Liver (tissue), 3 donors: ENCODE results near the gene TP63.

ENCODE experiments used
- ATF3 ChIP-seq: IDR thresholded peaks from 2 replicates; pipeline ENCODE4 v1.6.1; 2016; ENCODE audit warnings: antibody characterized with exemption
- CTCF ChIP-seq: fragments of 150-350 bp; IDR thresholded peaks from 2 replicates; pipeline ENCODE4 v1.5.1; 2017; ENCODE audit warnings: improper control_type of control experiment, low read depth, low read length; ENCODE audit not compliant: missing input control
- FOXA1 ChIP-seq: IDR thresholded peaks from 2 replicates; pipeline ENCODE4 v1.6.1; 2016; ENCODE audit warnings: antibody characterized with exemption
- RAD21 ChIP-seq, 2 donors: IDR thresholded peaks; 2 replicates each; pipeline ENCODE4 v1.6.1; 2016; ENCODE audit warnings: antibody characterized with exemption in 2 of 2, mild to moderate bottlenecking in 2 of 2
- YY1 ChIP-seq: IDR thresholded peaks from 2 replicates; pipeline ENCODE4 v1.6.1; 2016; ENCODE audit warnings: antibody characterized with exemption, mild to moderate bottlenecking
- TF ChIP-seq, protein P1 (sequence below): IDR thresholded peaks from 2 replicates; pipeline ENCODE4 v1.6.1; 2016; ENCODE audit warnings: antibody characterized with exemption, mild to moderate bottlenecking
- donor health status: healthy.
- donor health status: healthy.

- TF ChIP-seq FOXA1 (no peak), ATF3 (no peak), CTCF (no peak), YY1 (no peak), RAD21 (IDR thresholded peaks at IDR 0.05) (no peak)
- TF ChIP-seq, protein P1, sequence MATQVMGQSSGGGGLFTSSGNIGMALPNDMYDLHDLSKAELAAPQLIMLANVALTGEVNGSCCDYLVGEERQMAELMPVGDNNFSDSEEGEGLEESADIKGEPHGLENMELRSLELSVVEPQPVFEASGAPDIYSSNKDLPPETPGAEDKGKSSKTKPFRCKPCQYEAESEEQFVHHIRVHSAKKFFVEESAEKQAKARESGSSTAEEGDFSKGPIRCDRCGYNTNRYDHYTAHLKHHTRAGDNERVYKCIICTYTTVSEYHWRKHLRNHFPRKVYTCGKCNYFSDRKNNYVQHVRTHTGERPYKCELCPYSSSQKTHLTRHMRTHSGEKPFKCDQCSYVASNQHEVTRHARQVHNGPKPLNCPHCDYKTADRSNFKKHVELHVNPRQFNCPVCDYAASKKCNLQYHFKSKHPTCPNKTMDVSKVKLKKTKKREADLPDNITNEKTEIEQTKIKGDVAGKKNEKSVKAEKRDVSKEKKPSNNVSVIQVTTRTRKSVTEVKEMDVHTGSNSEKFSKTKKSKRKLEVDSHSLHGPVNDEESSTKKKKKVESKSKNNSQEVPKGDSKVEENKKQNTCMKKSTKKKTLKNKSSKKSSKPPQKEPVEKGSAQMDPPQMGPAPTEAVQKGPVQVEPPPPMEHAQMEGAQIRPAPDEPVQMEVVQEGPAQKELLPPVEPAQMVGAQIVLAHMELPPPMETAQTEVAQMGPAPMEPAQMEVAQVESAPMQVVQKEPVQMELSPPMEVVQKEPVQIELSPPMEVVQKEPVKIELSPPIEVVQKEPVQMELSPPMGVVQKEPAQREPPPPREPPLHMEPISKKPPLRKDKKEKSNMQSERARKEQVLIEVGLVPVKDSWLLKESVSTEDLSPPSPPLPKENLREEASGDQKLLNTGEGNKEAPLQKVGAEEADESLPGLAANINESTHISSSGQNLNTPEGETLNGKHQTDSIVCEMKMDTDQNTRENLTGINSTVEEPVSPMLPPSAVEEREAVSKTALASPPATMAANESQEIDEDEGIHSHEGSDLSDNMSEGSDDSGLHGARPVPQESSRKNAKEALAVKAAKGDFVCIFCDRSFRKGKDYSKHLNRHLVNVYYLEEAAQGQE = no peak
These were observed 211.8 kb downstream of the TP63 start for GRCh38 chr3:189842681-189843602.
